Mucosa of descending colon (tissue), 3 donors: ENCODE measurements around the gene CTNND2. TPM values are rescaled to one million over a fixed set of nuclear protein-coding genes. Genes with fewer than 3 reads are reported as not detected.

Source experiments
- ATAC-seq: fragments of 200-7000 bp; cut with Tn5 transposase; one replicate; pipeline ENCODE4 v1.9.1; 2020; ENCODE audit warnings: mild to moderate bottlenecking, moderate library complexity
- DNase-seq, 3 donors: peaks; one replicate each; pipeline ENCODE4 v3.0.0-alpha.2; 2020
- H3K36me3 ChIP-seq: fragments of 200-600 bp; one replicate; pipeline ENCODE4 v1.8.0; 2021; ENCODE audit warnings: low read depth, mild to moderate bottlenecking
- H3K4me1 ChIP-seq: fragments of 200-600 bp; one replicate; pipeline ENCODE4 v1.8.0; 2021; ENCODE audit warnings: low read depth, mild to moderate bottlenecking
- H3K4me3 ChIP-seq: fragments of 200-600 bp; one replicate; pipeline ENCODE4 v1.8.0; 2021; ENCODE audit warnings: mild to moderate bottlenecking
- H3K9me3 ChIP-seq: fragments of 200-600 bp; one replicate; pipeline ENCODE4 v1.8.0; 2021; ENCODE audit warnings: mild to moderate bottlenecking
- CTCF ChIP-seq: fragments of 200-600 bp; IDR thresholded peaks from one replicate; pipeline ENCODE4 v1.8.0; 2022; ENCODE audit warnings: antibody characterized with exemption, mild to moderate bottlenecking
- intact Hi-C, 2 donors: fragments of 100-400 bp; cut with DNase I in 1 of 2; cut with micrococcal nuclease in 1 of 2; formaldehyde crosslinking; loops; one replicate each; pipeline versions ENCODE4 v1.11.0 to v1.11.1; 2022; cut with DNase I, micrococcal nuclease
- total RNA-seq, 3 donors: library from RNA; stranded (reverse); fragmentation: NEBNext Ultra II Directional in 2 of 3; extraction: Animal tissue kit (Norgen Biotek cat#: 25700) in 2 of 3; gene quantifications; one replicate each; pipeline versions ENCODE4 v1.2.1 to v1.2.4, GENCODE V29; 2021 to 2023
- donor health status: DM: no; HTN: no; CAD: no; lungs with moderate emphysema.
- donor health status: DM: no; HTN: no; CAD: no.
- donor health status: DM: no; HTN: yes; CAD: no.

Gene CTNND2
- total RNA-seq, 3 donors from 2014 or later: 0.70 to 3.4 (median 0.81) TPM

DNA sequence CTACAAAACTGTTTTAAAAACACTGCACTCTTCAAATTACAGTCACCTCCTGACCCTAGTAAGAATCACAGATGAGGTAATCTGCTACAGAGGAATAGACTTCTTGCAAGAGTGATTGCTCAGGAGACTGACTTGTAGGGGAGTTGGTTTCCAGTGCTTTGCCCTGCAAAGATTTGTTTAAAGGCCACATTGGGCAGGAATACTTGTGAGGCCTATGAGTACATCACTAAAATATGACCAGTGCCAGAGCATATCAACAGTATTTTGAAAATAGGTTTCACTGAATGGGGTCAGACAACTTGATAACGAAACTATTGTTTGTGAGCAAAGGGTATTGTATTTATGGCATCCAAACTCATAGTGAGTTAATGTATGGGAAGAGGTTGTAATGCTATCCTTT lies 21.5 kb upstream of the CTNND2 start:
- DNase-seq: no peak
- no peaks in the 10 kb centered on the region for H3K9me3 ChIP-seq
- intact Hi-C loops: no loop called here

GRCh38 chr5:11922394-11922793 lies 18.1 kb upstream of the CTNND2 start:
- ATAC-seq (no peak), DNase-seq (no peak)
- intact Hi-C loops: no loop called here
- no peak for TF ChIP-seq CTCF
- H3K4me1 ChIP-seq: no peaks in the 10 kb centered on the region
- no peaks in the 10 kb centered on the region for H3K36me3 ChIP-seq
- H3K9me3 ChIP-seq: no peaks in the 10 kb centered on the region
- no peak overlapping the region for H3K4me3 ChIP-seq

More for the DNA sequence above, 21.5 kb upstream of the CTNND2 start:
- no peak for ATAC-seq
- H3K4me1 ChIP-seq: no peaks in the 10 kb centered on the region
- TF ChIP-seq CTCF: no peak
- H3K36me3 ChIP-seq: no peaks in the 10 kb centered on the region
- no peak overlapping the region for H3K4me3 ChIP-seq

DNA sequence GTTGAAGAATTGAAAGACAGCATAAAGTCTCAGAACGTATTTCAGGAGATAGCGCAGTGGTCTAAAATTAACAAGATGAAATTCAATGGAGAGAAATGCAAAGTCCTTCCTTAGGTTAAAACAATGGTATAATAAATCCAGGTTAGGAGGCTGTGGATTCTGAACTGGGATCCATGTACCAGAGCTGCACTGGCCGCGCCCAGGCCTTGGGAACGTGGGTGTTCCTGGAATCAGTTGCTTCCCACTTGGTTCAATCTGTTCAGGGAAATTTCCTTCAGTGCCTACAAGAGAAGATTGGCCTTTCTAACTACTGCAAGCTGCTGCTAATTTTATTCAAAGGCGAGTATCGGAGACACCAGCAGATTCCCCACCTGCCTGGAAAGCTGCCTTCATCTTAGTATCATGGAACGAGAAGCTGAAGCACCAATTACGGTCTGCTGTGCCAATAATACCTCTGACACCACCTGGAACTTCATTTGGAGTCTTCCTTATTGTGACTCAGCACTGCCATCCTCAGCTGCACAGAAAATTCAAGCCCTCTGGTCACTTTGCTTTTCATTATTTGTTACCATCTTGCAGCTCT lies 14.3 kb upstream of the CTNND2 start:
- intact Hi-C loops: no loop called here
- DNase-seq: no peak
- Histone ChIP-seq H3K36me3 (no peaks in the 10 kb centered on the region), H3K9me3 (no peaks in the 10 kb centered on the region), H3K4me1 (no peaks in the 10 kb centered on the region), H3K4me3 (no peak overlapping the region)
- ATAC-seq: no peak
- no peak for TF ChIP-seq CTCF

DNA sequence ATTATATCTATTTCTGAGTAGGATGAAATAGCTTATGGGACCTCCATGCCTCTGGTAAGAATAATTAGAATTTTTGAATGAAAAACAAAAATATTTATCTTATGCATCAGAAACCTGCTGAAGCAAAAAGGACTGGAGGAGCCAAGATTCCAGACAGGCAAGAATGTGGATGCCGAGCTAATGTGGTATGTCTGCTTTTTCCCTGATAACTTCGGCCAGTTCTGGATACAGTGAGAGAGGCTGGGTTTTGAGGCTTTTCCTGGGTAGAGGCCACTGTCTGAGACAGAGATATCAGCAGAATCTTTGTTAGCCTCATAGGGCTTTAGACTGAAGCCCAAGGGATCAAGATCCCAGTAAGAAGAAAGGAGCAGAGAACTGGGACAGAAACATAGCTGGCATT lies 5.2 kb upstream of the CTNND2 start:
- ATAC-seq (no peak), DNase-seq (no peak)
- Histone ChIP-seq H3K9me3 (no peaks in the 10 kb centered on the region), H3K4me1 (no peaks in the 10 kb centered on the region), H3K36me3 (no peaks in the 10 kb centered on the region), H3K4me3 (no peak overlapping the region)
- TF ChIP-seq CTCF: no peak
- intact Hi-C loops: no loop called here

- H3K4me3 ChIP-seq: no peak overlapping the region
- H3K36me3 ChIP-seq: no peaks in the 10 kb centered on the region
- intact Hi-C loops: no loop called here
- ATAC-seq: no peak
- no peak for TF ChIP-seq CTCF
- no peaks in the 10 kb centered on the region for H3K9me3 ChIP-seq
- DNase-seq: no peak
- H3K4me1 ChIP-seq: no peaks in the 10 kb centered on the region
These were observed 2.3 kb upstream of the CTNND2 start for GRCh38 chr5:11906497-11906896.

- no peaks in the 10 kb centered on the region for H3K9me3 ChIP-seq
- ATAC-seq (no peak), DNase-seq (no peak)
- no peak overlapping the region for H3K4me3 ChIP-seq
- TF ChIP-seq CTCF: no peak
- H3K4me1 ChIP-seq: no peaks in the 10 kb centered on the region
- intact Hi-C loops: no loop called here
- H3K36me3 ChIP-seq: no peaks in the 10 kb centered on the region
These were observed 960 bp upstream of the CTNND2 start for GRCh38 chr5:11905206-11905605.
